GM12892 (cell line): ENCODE measurements around the gene SPEG.

ENCODE experiments used
- POLR2A ChIP-seq: IDR thresholded peaks from 2 replicates; pipeline ENCODE4 v1.6.1; 2011; ENCODE audit warnings: low read depth, low read length, control low read depth
- TAF1 ChIP-seq: IDR thresholded peaks from 2 replicates; pipeline ENCODE4 v1.6.1; 2011; ENCODE audit warnings: low read depth, mild to moderate bottlenecking, control low read depth, low read length, borderline replicate concordance

GRCh38 chr2:219515874-219516629, 81.4 kb downstream of the SPEG start:
- no peak for TF ChIP-seq POLR2A
- no peak for TF ChIP-seq TAF1
